IMR-90 (cell line): ENCODE results near the gene PPP1R12C. TPM values are rescaled to one million over a fixed set of nuclear protein-coding genes. Genes with fewer than 3 reads are reported as not detected.

Experiments used
- ATAC-seq: fragments of 200-7000 bp; cut with Tn5 transposase; 2 replicates; pipeline ENCODE4 v1.9.1; 2020; ENCODE audit warnings: low read depth, mild to moderate bottlenecking, moderate library complexity
- BruUV-seq: library from RNA; stranded (reverse); fragments of 400-500 nt; replicated peaks from 2 replicates; lab custom pipeline; 2021; lab: Mats Ljungman, UMichigan
- CTCF ChIA-PET: fragments of 300-600 bp; formaldehyde crosslinking; extraction: SDS; loops from one replicate; lab custom pipeline; 2021; ENCODE audit warnings: antibody characterized with exemption; lab: Yijun Ruan, JAX
- POLR2A ChIA-PET: fragments of 300-600 bp; sonication (Branson Sonifier 250); formaldehyde crosslinking; loops from one replicate; lab custom pipeline; 2022; ENCODE audit warnings: antibody characterized with exemption; ENCODE audit not compliant: unreplicated experiment; lab: Charles Lee
- DNase-seq: peaks from one replicate; pipeline ENCODE4 v3.0.0; 2013
- H2AFZ ChIP-seq: replicated peaks from 2 replicates; pipeline ENCODE3; 2013; ENCODE audit warnings: low read length, mild to moderate bottlenecking; ENCODE audit not compliant: poor library complexity
- H2AK5ac ChIP-seq: 2 replicates; pipeline ENCODE4 v1.6.1; 2013; ENCODE audit warnings: low read depth, low read length, inconsistent platforms
- H2AK9ac ChIP-seq: replicated peaks from 2 replicates; pipeline ENCODE3; 2013; ENCODE audit warnings: mild to moderate bottlenecking, low read depth, low read length, moderate library complexity; ENCODE audit not compliant: poor library complexity
- H2BK120ac ChIP-seq: 2 replicates; pipeline ENCODE4 v1.6.1; 2013; ENCODE audit warnings: low read depth, low read length, inconsistent platforms
- H2BK15ac ChIP-seq: 3 replicates; pipeline ENCODE4 v1.6.1; 2013; ENCODE audit warnings: low read depth, low read length, inconsistent platforms
- H2BK20ac ChIP-seq: 2 replicates; pipeline ENCODE4 v1.6.1; 2013; ENCODE audit warnings: low read depth, mild to moderate bottlenecking, inconsistent platforms, low read length, moderate library complexity
- H2BK5ac ChIP-seq: 2 replicates; pipeline ENCODE4 v1.6.1; 2013; ENCODE audit warnings: mild to moderate bottlenecking, low read depth, low read length, inconsistent platforms; ENCODE audit not compliant: poor library complexity, severe bottlenecking
- H3K14ac ChIP-seq: replicated peaks from 2 replicates; pipeline ENCODE4 v1.6.1; 2013; ENCODE audit warnings: low read depth, low read length, inconsistent platforms
- H3K18ac ChIP-seq: 2 replicates; pipeline ENCODE4 v1.6.1; 2013; ENCODE audit warnings: low read depth, low read length, control low read depth
- H3K23ac ChIP-seq: 2 replicates; pipeline ENCODE4 v1.6.1; 2013; ENCODE audit warnings: low read depth, low read length, inconsistent platforms
- H3K27ac ChIP-seq: 2 replicates; pipeline ENCODE4 v1.5.1; 2013; ENCODE audit warnings: mild to moderate bottlenecking, control low read depth, low read length; ENCODE audit not compliant: insufficient read depth
- H3K27me3 ChIP-seq: 2 replicates; pipeline ENCODE4 v1.6.1; 2013; ENCODE audit warnings: low read length; ENCODE audit not compliant: control insufficient read depth, insufficient read depth
- H3K36me3 ChIP-seq: 2 replicates; pipeline ENCODE4 v1.6.1; 2013; ENCODE audit warnings: low read length, mixed read lengths; ENCODE audit not compliant: control insufficient read depth, insufficient read depth
- H3K4ac ChIP-seq: 2 replicates; pipeline ENCODE4 v1.6.1; 2013; ENCODE audit warnings: low read depth, low read length, inconsistent platforms
- H3K4me1 ChIP-seq: 2 replicates; pipeline ENCODE4 v1.6.1; 2013; ENCODE audit warnings: low read length, mixed read lengths; ENCODE audit not compliant: control insufficient read depth, insufficient read depth
- H3K4me2 ChIP-seq: 2 replicates; pipeline ENCODE4 v1.6.1; 2013; ENCODE audit warnings: low read depth, mild to moderate bottlenecking, control low read depth, low read length, moderate library complexity
- H3K4me3 ChIP-seq: 2 replicates; pipeline ENCODE4 v1.5.1; 2013; ENCODE audit warnings: low read depth, mild to moderate bottlenecking, control low read depth, low read length, moderate library complexity; ENCODE audit not compliant: insufficient read depth
- H3K56ac ChIP-seq: 2 replicates; pipeline ENCODE4 v1.6.1; 2013; ENCODE audit warnings: low read length, inconsistent platforms; ENCODE audit not compliant: insufficient read depth; ENCODE audit errors: extremely low read depth
- H3K79me1 ChIP-seq, 2 experiments: 2 replicates each; pipeline ENCODE4 v1.6.1; 2013; ENCODE audit warnings: low read length in 2 of 2, inconsistent platforms in 1 of 2, low read depth in 1 of 2
- H3K9ac ChIP-seq: 2 replicates; pipeline ENCODE4 v1.6.1; 2013; ENCODE audit warnings: low read depth, low read length, control low read depth
- H3K9me1 ChIP-seq: 2 replicates; pipeline ENCODE4 v1.6.1; 2013; ENCODE audit warnings: low read length, inconsistent platforms; ENCODE audit not compliant: insufficient read depth
- H3K9me3 ChIP-seq: 2 replicates; pipeline ENCODE4 v1.6.1; 2013; ENCODE audit warnings: low read length; ENCODE audit not compliant: control insufficient read depth, insufficient read depth
- H4K20me1 ChIP-seq: 2 replicates; pipeline ENCODE4 v1.6.1; 2013; ENCODE audit warnings: low read length, inconsistent platforms; ENCODE audit not compliant: insufficient read depth
- H4K5ac ChIP-seq: 2 replicates; pipeline ENCODE4 v1.6.1; 2013; ENCODE audit warnings: mild to moderate bottlenecking, low read depth, low read length, control low read depth
- H4K8ac ChIP-seq, 2 experiments: 2 replicates each; pipeline ENCODE4 v1.6.1; 2013; ENCODE audit warnings: low read depth in 2 of 2, low read length in 2 of 2, control low read depth in 1 of 2, inconsistent platforms in 1 of 2
- H4K91ac ChIP-seq: 2 replicates; pipeline ENCODE4 v1.6.1; 2013; ENCODE audit warnings: low read depth, low read length, inconsistent platforms; ENCODE audit not compliant: insufficient read depth
- BHLHE40 ChIP-seq: fragments of 150-350 bp; IDR thresholded peaks from 2 replicates; pipeline ENCODE4 v1.6.1; 2016; ENCODE audit warnings: mild to moderate bottlenecking, low read depth, low read length
- CEBPB ChIP-seq: IDR thresholded peaks from 2 replicates; pipeline ENCODE4 v1.6.1; 2012; ENCODE audit warnings: low read depth, low read length, improper control_type of control experiment
- CHD1 ChIP-seq: IDR thresholded peaks from 2 replicates; pipeline ENCODE4 v1.6.1; 2012; ENCODE audit warnings: low read depth, low read length, improper control_type of control experiment
- CTCF ChIP-seq: conservative IDR thresholded peaks from 2 replicates; pipeline ENCODE4 v1.5.1; 2012; ENCODE audit warnings: mild to moderate bottlenecking, low read depth, low read length, improper control_type of control experiment
- ELK1 ChIP-seq: fragments of 150-350 bp; IDR thresholded peaks from 2 replicates; pipeline ENCODE4 v1.6.1; 2016; ENCODE audit warnings: low read depth, mild to moderate bottlenecking, low read length, moderate library complexity, borderline replicate concordance
- FOS ChIP-seq: fragments of 150-350 bp; IDR thresholded peaks from 2 replicates; pipeline ENCODE4 v1.6.1; 2016; ENCODE audit warnings: low read depth, low read length
- MAFK ChIP-seq: IDR thresholded peaks from 2 replicates; pipeline ENCODE4 v1.6.1; 2012; ENCODE audit warnings: low read depth, low read length, improper control_type of control experiment
- MAZ ChIP-seq: IDR thresholded peaks from 2 replicates; pipeline ENCODE4 v1.6.1; 2012; ENCODE audit warnings: low read depth, mild to moderate bottlenecking, low read length, improper control_type of control experiment, moderate library complexity, borderline replicate concordance
- MXI1 ChIP-seq: IDR thresholded peaks from 2 replicates; pipeline ENCODE4 v1.6.1; 2012; ENCODE audit warnings: low read depth, mild to moderate bottlenecking, low read length, moderate library complexity, borderline replicate concordance
- NFE2L2 ChIP-seq: fragments of 150-350 bp; IDR thresholded peaks from 2 replicates; pipeline ENCODE4 v1.6.1; 2016; ENCODE audit warnings: low read depth, mild to moderate bottlenecking, low read length
- POLR2A ChIP-seq: IDR thresholded peaks from 2 replicates; pipeline ENCODE4 v1.6.1; 2012; ENCODE audit warnings: mild to moderate bottlenecking, low read depth, low read length
- RAD21 ChIP-seq: IDR thresholded peaks from 2 replicates; pipeline ENCODE4 v1.6.1; 2012; ENCODE audit warnings: low read length, improper control_type of control experiment
- RCOR1 ChIP-seq: IDR thresholded peaks from 2 replicates; pipeline ENCODE4 v1.6.1; 2012; ENCODE audit warnings: mild to moderate bottlenecking, low read length, improper control_type of control experiment; ENCODE audit not compliant: insufficient replicate concordance
- RFX5 ChIP-seq: IDR thresholded peaks from 2 replicates; pipeline ENCODE4 v1.8.0; 2012; ENCODE audit warnings: low read depth, mild to moderate bottlenecking, low read length, moderate library complexity
- SMC3 ChIP-seq: fragments of 150-350 bp; IDR thresholded peaks from 2 replicates; pipeline ENCODE4 v1.6.1; 2016; ENCODE audit warnings: low read depth, mild to moderate bottlenecking, antibody characterized with exemption, low read length, moderate library complexity
- USF2 ChIP-seq: fragments of 150-350 bp; IDR thresholded peaks from 2 replicates; pipeline ENCODE4 v1.6.1; 2017; ENCODE audit warnings: mild to moderate bottlenecking, antibody characterized with exemption, low read length, low read depth
- WGBS, 2 experiments: methylation state at CpG; one replicate each; pipeline versions ENCODE4 v1.1.5 to v1.1.7; 2013; ENCODE audit warnings: missing lambda C conversion rate in 2 of 2; ENCODE audit not compliant: insufficient read length in 1 of 2; ENCODE audit errors: extremely low coverage in 2 of 2; 5-methylcytosine and 5-hydroxymethylcytosine counted together
- dilution Hi-C: fragments of 300-500 bp; cut with HindIII; formaldehyde crosslinking; loops from one replicate; pipeline ENCODE4 v1.14.3; 2018; ENCODE audit warnings: low sequenced_read_pairs; ENCODE audit not compliant: unreplicated experiment
- in situ Hi-C: fragments of 300-500 bp; cut with MboI; formaldehyde crosslinking; loops from 3 replicates; pipeline ENCODE4 v1.14.3; 2019; ENCODE audit warnings: low sequenced_read_pairs, inconsistent platforms, mixed read lengths
- intact Hi-C: fragments of 100-400 bp; cut with micrococcal nuclease; formaldehyde crosslinking; loops from 2 replicates; pipeline ENCODE4 v1.10.0; 2022
- polyA plus RNA-seq, 3 experiments: library from polyadenylated mRNA; depleted of rRNA; stranded (reverse); fragments of >200 nt; gene quantifications; 2 replicates each; pipeline ENCODE4 v1.2.3, GENCODE V29; 2012; ENCODE audit warnings: low replicate concordance in 1 of 3
- total RNA-seq: library from RNA; depleted of rRNA; stranded (reverse); fragments of >200 nt; gene quantifications from 2 replicates; pipeline ENCODE4 v1.2.3, GENCODE V29; 2012

Gene PPP1R12C
- total and polyA plus RNA-seq, 2 of the 4 experiments (the other 2 are of a cell fraction): 21.5 to 81.4 TPM

GRCh38 chr19:55041244-55041626 is 76.2 kb downstream of the PPP1R12C start:
- no peak for DNase-seq
- TF ChIP-seq SMC3: no peak
- no peak for TF ChIP-seq CEBPB
- TF ChIP-seq CTCF: no peak
- no peak for TF ChIP-seq USF2
- TF ChIP-seq FOS: no peak
- TF ChIP-seq MAFK: no peak
- TF ChIP-seq BHLHE40: no peak
- TF ChIP-seq CHD1: no peak
- no peak for TF ChIP-seq NFE2L2
- no peak for TF ChIP-seq RCOR1
- no peak for TF ChIP-seq POLR2A
- TF ChIP-seq ELK1: no peak
- no peak for TF ChIP-seq MAZ
- no peak for TF ChIP-seq RFX5
- no peak for TF ChIP-seq RAD21
- no peak for TF ChIP-seq MXI1
- Histone ChIP-seq H4K8ac (no peak overlapping the region), H3K79me1 (no peaks in the 10 kb centered on the region), H2BK5ac (no peak overlapping the region), H3K27me3 (no peaks in the 10 kb centered on the region), H3K9me3 (no peaks in the 10 kb centered on the region), H3K4me2 (no peak overlapping the region), H3K4ac (no peak overlapping the region), H3K9me1 (no peaks in the 10 kb centered on the region), H3K56ac (no peak overlapping the region), H3K9ac (no peak overlapping the region), H2BK120ac (no peak overlapping the region), H3K36me3 (peaks cover 9% of the 10 kb centered on the region), H4K5ac (no peak overlapping the region), H3K4me1 (no peaks in the 10 kb centered on the region), H3K27ac (no peak overlapping the region), H3K18ac (no peak overlapping the region), H2AFZ (no peak overlapping the region), H3K14ac (no peak overlapping the region), H4K91ac (no peak overlapping the region), H3K4me3 (no peak overlapping the region), H4K20me1 (no peaks in the 10 kb centered on the region), H2BK20ac (no peak overlapping the region), H2BK15ac (no peak overlapping the region), H3K23ac (no peak overlapping the region), H2AK5ac (no peak overlapping the region), H2AK9ac (no peak overlapping the region)
- ChIA-PET CTCF (no interaction called here), POLR2A (no interaction called here)
- no TSS peak for BruUV-seq
- ATAC-seq: no peak
- intact Hi-C loops (no loop called here), dilution Hi-C loops (no loop called here), in situ Hi-C loops (no loop called here)
- WGBS, 2 experiments: 100% methylated on average over 3 of the region's 10 CpGs; no CpG with 5 or more reads in 1 of the 2 experiments
